Epithelial cell of proximal tubule (primary cell): ENCODE results near the gene OSBPL2. TPM values are rescaled to one million over a fixed set of nuclear protein-coding genes. Genes with fewer than 3 reads are reported as not detected.

Experiments used
- DNase-seq: peaks from one replicate; pipeline ENCODE4 v3.0.0-alpha.2; 2011; ENCODE audit warnings: low read depth
- H3K4me3 ChIP-seq: 2 replicates; pipeline ENCODE4 v1.5.1; 2011; ENCODE audit warnings: low read depth, mild to moderate bottlenecking, low read length
- total RNA-seq: library from RNA; depleted of rRNA; stranded (reverse); fragments of >200 nt; gene quantifications from 2 replicates; pipeline ENCODE4 v1.2.3, GENCODE V29; 2015
- TF ChIP-seq, protein P1 (sequence below): conservative IDR thresholded peaks from 2 replicates; pipeline ENCODE4 v1.5.1; 2012; ENCODE audit warnings: low read depth, mild to moderate bottlenecking, low read length

The OSBPL2 gene
- total RNA-seq: 17.1 and 20.6 TPM in 2 replicates

GRCh38 chr20:62237801-62238568, at the start of gene OSBPL2:
TSS of gene OSBPL2 (plus strand) at chr20:62238521. CDS start at chr20:62256185, 17,664 bp downstream.
- TF ChIP-seq, protein P1, sequence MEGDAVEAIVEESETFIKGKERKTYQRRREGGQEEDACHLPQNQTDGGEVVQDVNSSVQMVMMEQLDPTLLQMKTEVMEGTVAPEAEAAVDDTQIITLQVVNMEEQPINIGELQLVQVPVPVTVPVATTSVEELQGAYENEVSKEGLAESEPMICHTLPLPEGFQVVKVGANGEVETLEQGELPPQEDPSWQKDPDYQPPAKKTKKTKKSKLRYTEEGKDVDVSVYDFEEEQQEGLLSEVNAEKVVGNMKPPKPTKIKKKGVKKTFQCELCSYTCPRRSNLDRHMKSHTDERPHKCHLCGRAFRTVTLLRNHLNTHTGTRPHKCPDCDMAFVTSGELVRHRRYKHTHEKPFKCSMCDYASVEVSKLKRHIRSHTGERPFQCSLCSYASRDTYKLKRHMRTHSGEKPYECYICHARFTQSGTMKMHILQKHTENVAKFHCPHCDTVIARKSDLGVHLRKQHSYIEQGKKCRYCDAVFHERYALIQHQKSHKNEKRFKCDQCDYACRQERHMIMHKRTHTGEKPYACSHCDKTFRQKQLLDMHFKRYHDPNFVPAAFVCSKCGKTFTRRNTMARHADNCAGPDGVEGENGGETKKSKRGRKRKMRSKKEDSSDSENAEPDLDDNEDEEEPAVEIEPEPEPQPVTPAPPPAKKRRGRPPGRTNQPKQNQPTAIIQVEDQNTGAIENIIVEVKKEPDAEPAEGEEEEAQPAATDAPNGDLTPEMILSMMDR: no peak
- DNase-seq: peak; percentile 56
- peak within 1 kb of the TSS; percentile 81 for H3K4me3 ChIP-seq

DNA sequence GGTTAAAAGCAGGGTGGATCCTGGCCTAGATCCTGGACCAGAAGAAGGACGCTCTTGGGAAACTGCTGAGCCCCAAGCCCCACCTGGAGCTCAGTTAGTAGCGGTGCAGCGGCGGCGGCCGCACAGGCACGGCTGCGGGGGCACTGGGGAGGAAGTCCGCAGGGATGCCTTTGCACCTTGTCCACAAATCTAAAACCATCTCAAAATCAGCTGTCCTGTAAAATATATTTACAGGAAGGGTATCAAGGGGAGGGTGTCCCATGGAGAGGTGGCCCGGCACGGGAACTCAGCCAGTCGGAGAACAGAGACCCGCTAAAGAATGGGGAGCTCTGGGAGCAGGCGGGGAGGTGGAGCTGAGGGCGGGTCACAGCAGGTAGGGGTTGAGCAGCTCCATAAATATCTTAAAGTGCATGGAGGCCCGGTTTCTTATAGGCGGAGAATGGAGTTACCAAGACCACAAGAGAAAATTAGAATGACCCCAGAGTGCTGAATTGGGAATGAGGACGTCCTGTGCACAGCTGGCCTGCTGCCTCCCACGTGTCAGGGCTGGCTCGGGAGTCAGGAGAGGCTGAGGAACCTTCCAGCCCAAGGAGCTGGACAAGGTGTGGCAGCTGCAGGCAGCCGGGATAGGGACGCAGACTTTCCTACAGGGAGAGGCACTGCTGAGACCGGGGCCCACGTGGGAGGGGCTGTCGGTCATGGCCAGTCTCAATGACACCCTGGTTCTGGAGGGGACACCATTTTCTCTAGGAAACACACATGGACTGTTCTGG, 47.5 kb upstream of the OSBPL2 start:
- no peak for DNase-seq
- no peak overlapping the region for H3K4me3 ChIP-seq
- TF ChIP-seq, protein P1: no peak

DNA sequence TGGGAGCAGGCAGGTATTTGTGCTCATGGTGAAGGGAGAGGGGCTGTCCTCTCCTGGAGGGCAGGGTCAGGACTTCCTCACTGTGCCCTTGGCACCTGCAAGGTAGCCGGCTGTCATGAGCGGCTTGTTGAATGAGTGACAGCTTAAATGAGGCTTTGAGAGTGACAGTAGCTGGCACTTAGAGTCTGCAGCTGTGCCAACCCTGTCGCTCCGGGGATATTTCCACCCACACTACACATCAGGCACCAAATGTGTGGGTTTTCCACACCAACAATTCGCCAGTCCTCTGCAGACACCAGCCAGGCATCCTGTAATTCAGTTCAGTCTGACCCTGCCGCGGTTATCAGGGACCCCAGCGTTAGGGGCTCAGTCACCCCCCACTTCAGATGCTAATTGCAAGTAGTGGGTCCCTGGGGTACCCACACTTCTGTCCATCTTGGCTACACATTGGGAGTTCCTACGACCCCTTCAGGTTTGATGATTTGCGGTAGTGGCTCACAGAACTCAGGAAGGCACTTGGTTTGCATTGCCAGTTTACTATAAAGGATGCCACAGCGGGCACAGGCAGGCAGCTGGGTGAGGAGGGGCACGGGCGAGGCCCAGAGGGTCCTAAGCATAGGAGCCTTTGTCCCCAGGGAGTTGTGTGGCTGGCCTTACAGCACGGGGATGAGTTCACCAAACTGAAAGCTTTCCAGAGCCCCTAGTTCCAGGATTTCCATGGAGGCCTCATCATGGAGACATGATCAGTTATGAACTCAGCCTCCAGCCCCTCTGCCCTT, 46.4 kb upstream of the OSBPL2 start:
- TF ChIP-seq, protein P1: no peak
- DNase-seq: no peak
- no peak overlapping the region for H3K4me3 ChIP-seq

- TF ChIP-seq, protein P1: no peak
- no peak overlapping the region for H3K4me3 ChIP-seq
- no peak for DNase-seq
These were observed 45.7 kb upstream of the OSBPL2 start for GRCh38 chr20:62192635-62193034.

GRCh38 chr20:62193079-62194025, 45.0 kb upstream of the OSBPL2 start:
- TF ChIP-seq, protein P1: no peak
- no peak overlapping the region for H3K4me3 ChIP-seq
- no peak for DNase-seq

GRCh38 chr20:62195075-62195405, 43.3 kb upstream of the OSBPL2 start:
- H3K4me3 ChIP-seq: no peak overlapping the region
- DNase-seq: no peak
- TF ChIP-seq, protein P1: no peak
